Smooth muscle cell of trachea (primary cell): ENCODE measurements around the gene ANKRD9. TPM values are rescaled to one million over a fixed set of nuclear protein-coding genes. Genes with fewer than 3 reads are reported as not detected.

Experiments used
- total RNA-seq: library from RNA; depleted of rRNA; stranded (reverse); fragments of >200 nt; gene quantifications from 2 replicates; pipeline ENCODE4 v1.2.1, GENCODE V29; 2014

ANKRD9 gene
- 29.7 and 44.3 TPM in 2 replicates for total RNA-seq

GRCh38 chr14:102509746-102510615, at the start of gene ANKRD9:
TSS of gene ANKRD9 (minus strand) at chr14:102509776. CDS start at chr14:102507889, 1,887 bp downstream.

Other genes starting within 250 kb of the ANKRD9 start
- 7.3 and 13.4 TPM in 2 replicates for gene MOK, start 204.6 kb downstream of the ANKRD9 start, total RNA-seq
- gene ZNF839, start 190.0 kb downstream of the ANKRD9 start, total RNA-seq: 6.8 and 12.8 TPM in 2 replicates
- gene CINP, start 146.9 kb downstream of the ANKRD9 start, total RNA-seq: 54.7 and 85.4 TPM in 2 replicates
- gene TECPR2, start 146.8 kb downstream of the ANKRD9 start, total RNA-seq: 29.3 and 31.1 TPM in 2 replicates
- gene RCOR1, start 82.9 kb upstream of the ANKRD9 start, total RNA-seq: 9.8 and 13.2 TPM in 2 replicates